H9 (cell line): ENCODE results near the gene RFX4. TPM values are rescaled to one million over a fixed set of nuclear protein-coding genes. Genes with fewer than 3 reads are reported as not detected.

Experiments used
- DNase-seq: peaks from one replicate; pipeline ENCODE4 v3.0.0-alpha.2; 2017
- H2AFZ ChIP-seq: one replicate; pipeline ENCODE4 v1.6.1; 2013; ENCODE audit warnings: mild to moderate bottlenecking, low read length, control low read depth, moderate library complexity
- H2AK5ac ChIP-seq: 2 replicates; pipeline ENCODE4 v1.6.1; 2013; ENCODE audit warnings: low read length, control low read depth, mixed read lengths; ENCODE audit not compliant: insufficient read length
- H2BK120ac ChIP-seq: one replicate; pipeline ENCODE4 v1.6.1; 2013; ENCODE audit warnings: low read depth, mild to moderate bottlenecking, low read length, control low read depth, inconsistent platforms; ENCODE audit not compliant: poor library complexity, severe bottlenecking
- H2BK12ac ChIP-seq: 2 replicates; pipeline ENCODE4 v1.6.1; 2013; ENCODE audit warnings: low read length, control low read depth, mixed read lengths, low read depth; ENCODE audit not compliant: insufficient read length
- H2BK15ac ChIP-seq: 2 replicates; pipeline ENCODE4 v1.6.1; 2013; ENCODE audit warnings: low read depth, low read length, control low read depth
- H2BK20ac ChIP-seq: one replicate; pipeline ENCODE4 v1.6.1; 2013; ENCODE audit warnings: low read depth, mild to moderate bottlenecking, low read length, control low read depth, inconsistent platforms; ENCODE audit not compliant: poor library complexity, severe bottlenecking
- H2BK5ac ChIP-seq: 2 replicates; pipeline ENCODE4 v1.6.1; 2013; ENCODE audit warnings: low read length, control low read depth, mixed read lengths; ENCODE audit not compliant: insufficient read length
- H3K14ac ChIP-seq: 2 replicates; pipeline ENCODE4 v1.6.1; 2013; ENCODE audit warnings: low read length, control low read depth; ENCODE audit not compliant: insufficient read depth
- H3K18ac ChIP-seq: 2 replicates; pipeline ENCODE4 v1.6.1; 2013; ENCODE audit warnings: low read depth, mild to moderate bottlenecking, mixed read lengths, low read length, control low read depth; ENCODE audit not compliant: insufficient read length
- H3K23ac ChIP-seq: 2 replicates; pipeline ENCODE4 v1.6.1; 2013; ENCODE audit warnings: low read length, control low read depth, mixed read lengths, low read depth; ENCODE audit not compliant: insufficient read length
- H3K23me2 ChIP-seq: 2 replicates; pipeline ENCODE4 v1.6.1; 2013; ENCODE audit warnings: low read depth, mild to moderate bottlenecking, mixed read lengths, low read length, control low read depth; ENCODE audit not compliant: insufficient read length, poor library complexity, severe bottlenecking
- H3K27ac ChIP-seq: 2 replicates; pipeline ENCODE4 v1.5.1; 2013; ENCODE audit warnings: low read length, control low read depth, mixed read lengths, low read depth; ENCODE audit not compliant: insufficient read length
- H3K27me3 ChIP-seq: 2 replicates; pipeline ENCODE4 v1.6.1; 2013; ENCODE audit warnings: low read length, control low read depth, inconsistent platforms; ENCODE audit not compliant: insufficient read depth
- H3K4ac ChIP-seq: 2 replicates; pipeline ENCODE4 v1.6.1; 2013; ENCODE audit warnings: low read depth, mild to moderate bottlenecking, control low read depth, inconsistent platforms, low read length, moderate library complexity
- H3K4me1 ChIP-seq: 2 replicates; pipeline ENCODE4 v1.6.1; 2013; ENCODE audit warnings: low read length, control low read depth, inconsistent platforms; ENCODE audit not compliant: insufficient read depth
- H3K4me2 ChIP-seq: 2 replicates; pipeline ENCODE4 v1.6.1; 2013; ENCODE audit warnings: low read length, control low read depth, mixed read lengths; ENCODE audit not compliant: insufficient read length, insufficient read depth
- H3K56ac ChIP-seq: 2 replicates; pipeline ENCODE4 v1.6.1; 2013; ENCODE audit warnings: low read depth, mild to moderate bottlenecking, mixed read lengths, low read length, control low read depth; ENCODE audit not compliant: insufficient read length
- H3K79me1 ChIP-seq: 2 replicates; pipeline ENCODE4 v1.6.1; 2013; ENCODE audit warnings: low read depth, mild to moderate bottlenecking, moderate library complexity, low read length, control low read depth, inconsistent platforms; ENCODE audit not compliant: insufficient read depth, poor library complexity, severe bottlenecking
- H3K79me2 ChIP-seq: 2 replicates; pipeline ENCODE4 v1.6.1; 2013; ENCODE audit warnings: low read length, control low read depth, inconsistent platforms; ENCODE audit not compliant: insufficient read depth
- H3K9ac ChIP-seq: 2 replicates; pipeline ENCODE4 v1.6.1; 2013; ENCODE audit warnings: low read length, control low read depth, mixed read lengths; ENCODE audit not compliant: insufficient read length; ENCODE audit errors: extremely low read depth
- H3K9me3 ChIP-seq: one replicate; pipeline ENCODE4 v1.6.1; 2013; ENCODE audit warnings: low read depth, low read length, inconsistent platforms; ENCODE audit not compliant: control insufficient read depth
- H3T11ph ChIP-seq: one replicate; pipeline ENCODE4 v1.6.1; 2013; ENCODE audit warnings: mild to moderate bottlenecking, low read length, control low read depth, inconsistent platforms
- H4K20me1 ChIP-seq: one replicate; pipeline ENCODE4 v1.6.1; 2013; ENCODE audit not compliant: control insufficient read depth, insufficient read length, insufficient read depth
- H4K5ac ChIP-seq: 2 replicates; pipeline ENCODE4 v1.6.1; 2013; ENCODE audit warnings: low read depth, mild to moderate bottlenecking, mixed read lengths, low read length, control low read depth; ENCODE audit not compliant: insufficient read length
- H4K8ac ChIP-seq: replicated peaks from 2 replicates; pipeline ENCODE4 v1.6.1; 2013; ENCODE audit warnings: low read length, control low read depth, mixed read lengths, low read depth; ENCODE audit not compliant: insufficient read length
- H4K91ac ChIP-seq: 2 replicates; pipeline ENCODE4 v1.6.1; 2013; ENCODE audit warnings: low read depth, mild to moderate bottlenecking, moderate library complexity, mixed read lengths, low read length, control low read depth; ENCODE audit not compliant: insufficient read length
- H3K27ac Mint-ChIP-seq, 3 experiments: 2 replicates in 2 of 3; 3 replicates in 1 of 3; pipeline ENCODE4 v1.8.0; 2020 to 2021; ENCODE audit warnings: mixed read lengths in 3 of 3, mild to moderate bottlenecking in 1 of 3, moderate library complexity in 1 of 3
- H3K27me3 Mint-ChIP-seq: 2 replicates; pipeline ENCODE4 v1.8.0; 2021; ENCODE audit warnings: low read depth, mild to moderate bottlenecking, moderate library complexity, mixed read lengths
- H3K36me3 Mint-ChIP-seq, 3 experiments: 2 replicates in 2 of 3; 3 replicates in 1 of 3; pipeline ENCODE4 v1.8.0; 2020 to 2021; ENCODE audit warnings: low read depth in 3 of 3, mixed read lengths in 3 of 3; ENCODE audit not compliant: insufficient read depth in 1 of 3
- H3K4me1 Mint-ChIP-seq, 2 experiments: 2 replicates each; pipeline ENCODE4 v1.8.0; 2020; ENCODE audit warnings: mixed read lengths in 2 of 2
- H3K4me3 Mint-ChIP-seq, 2 experiments: 2 replicates in 1 of 2; 3 replicates in 1 of 2; pipeline ENCODE4 v1.8.0; 2020 to 2021; ENCODE audit warnings: mild to moderate bottlenecking in 2 of 2, mixed read lengths in 2 of 2, moderate library complexity in 1 of 2
- H3K9me3 Mint-ChIP-seq, 2 experiments: 2 replicates in 1 of 2; 3 replicates in 1 of 2; pipeline ENCODE4 v1.8.0; 2020; ENCODE audit warnings: mild to moderate bottlenecking in 2 of 2, mixed read lengths in 2 of 2, moderate library complexity in 1 of 2
- WGBS: extraction: QIAGEN DNeasy Blood & Tissue Kit; methylation state at CpG from one replicate; pipeline ENCODE4 v1.1.7; 2013; ENCODE audit warnings: missing lambda C conversion rate, low lambda C conversion rate, mixed read lengths; ENCODE audit not compliant: insufficient read length; ENCODE audit errors: extremely low coverage; 5-methylcytosine and 5-hydroxymethylcytosine counted together
- total RNA-seq: library from RNA; stranded (reverse); gene quantifications from 2 replicates; pipeline ENCODE4 v1.2.1, GENCODE V29; 2021
- TF ChIP-seq, protein P1 (sequence below): fragments of 200-600 bp; sonication (generic); conservative IDR thresholded peaks from 3 replicates; pipeline ENCODE4 v1.8.0; 2021; ENCODE audit warnings: antibody characterized with exemption, mild to moderate bottlenecking

Gene RFX4
- total RNA-seq, 1 experiment from 2014 or later: 0.57 TPM

DNA sequence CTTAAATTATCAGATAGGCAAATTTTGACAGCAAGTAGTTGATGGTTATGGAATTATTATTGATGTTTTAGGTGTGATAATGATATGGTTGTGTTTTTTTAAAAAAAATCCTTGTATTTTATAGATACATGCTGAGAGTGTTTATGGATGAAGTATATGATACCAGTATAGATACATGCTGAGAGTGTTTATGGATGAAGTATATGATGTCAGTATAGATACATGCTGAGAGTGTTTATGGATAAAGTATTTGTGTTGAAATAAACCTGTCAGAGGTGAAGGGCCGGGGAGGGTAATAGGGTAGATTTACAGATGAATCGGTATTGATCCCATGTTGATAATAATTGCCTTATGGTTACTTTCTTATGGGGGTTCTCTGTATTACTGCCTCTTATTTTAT is 6.0 kb upstream of the RFX4 start:
- H3K27ac ChIP-seq: no peak overlapping the region
- H2BK15ac ChIP-seq: no peak overlapping the region
- H4K8ac ChIP-seq: no peak overlapping the region
- no CpG with 5 or more reads among the region's 2 CpGs for WGBS
- H3K4me1 ChIP-seq: no peaks in the 10 kb centered on the region
- H3K18ac ChIP-seq: no peak overlapping the region
- TF ChIP-seq, protein P1, sequence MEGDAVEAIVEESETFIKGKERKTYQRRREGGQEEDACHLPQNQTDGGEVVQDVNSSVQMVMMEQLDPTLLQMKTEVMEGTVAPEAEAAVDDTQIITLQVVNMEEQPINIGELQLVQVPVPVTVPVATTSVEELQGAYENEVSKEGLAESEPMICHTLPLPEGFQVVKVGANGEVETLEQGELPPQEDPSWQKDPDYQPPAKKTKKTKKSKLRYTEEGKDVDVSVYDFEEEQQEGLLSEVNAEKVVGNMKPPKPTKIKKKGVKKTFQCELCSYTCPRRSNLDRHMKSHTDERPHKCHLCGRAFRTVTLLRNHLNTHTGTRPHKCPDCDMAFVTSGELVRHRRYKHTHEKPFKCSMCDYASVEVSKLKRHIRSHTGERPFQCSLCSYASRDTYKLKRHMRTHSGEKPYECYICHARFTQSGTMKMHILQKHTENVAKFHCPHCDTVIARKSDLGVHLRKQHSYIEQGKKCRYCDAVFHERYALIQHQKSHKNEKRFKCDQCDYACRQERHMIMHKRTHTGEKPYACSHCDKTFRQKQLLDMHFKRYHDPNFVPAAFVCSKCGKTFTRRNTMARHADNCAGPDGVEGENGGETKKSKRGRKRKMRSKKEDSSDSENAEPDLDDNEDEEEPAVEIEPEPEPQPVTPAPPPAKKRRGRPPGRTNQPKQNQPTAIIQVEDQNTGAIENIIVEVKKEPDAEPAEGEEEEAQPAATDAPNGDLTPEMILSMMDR: no peak
- no peak overlapping the region for H2BK5ac ChIP-seq
- H3K27me3 Mint-ChIP-seq: peaks cover 98% of the 10 kb centered on the region
- no peak overlapping the region for H2BK120ac ChIP-seq
- no peak overlapping the region for H2AFZ ChIP-seq
- H3T11ph ChIP-seq: no peak overlapping the region
- no peak overlapping the region for H3K4ac ChIP-seq
- no peaks in the 10 kb centered on the region for H4K20me1 ChIP-seq
- no peak overlapping the region for H3K23ac ChIP-seq
- H3K9me3 Mint-ChIP-seq: peaks cover 4 to 14% of the 10 kb centered on the region in 2 experiments; a peak in 3 of 5 replicates
- peaks cover 0 to 3% (median 0%) of the 10 kb centered on the region in 3 experiments; a peak in 2 of 7 replicates for H3K36me3 Mint-ChIP-seq
- H2BK12ac ChIP-seq: no peak overlapping the region
- H4K91ac ChIP-seq: no peak overlapping the region
- H3K27ac Mint-ChIP-seq: no peak overlapping the region
- H3K14ac ChIP-seq: no peak overlapping the region
- no peaks in the 10 kb centered on the region for H3K79me2 ChIP-seq
- peaks cover 46% of the 10 kb centered on the region for H3K27me3 ChIP-seq
- H3K23me2 ChIP-seq: no peaks in the 10 kb centered on the region
- no peaks in the 10 kb centered on the region for H3K79me1 ChIP-seq
- DNase-seq: no peak
- H3K9me3 ChIP-seq: no peaks in the 10 kb centered on the region
- H3K4me3 Mint-ChIP-seq: no peak overlapping the region
- H3K4me2 ChIP-seq: no peak overlapping the region
- no peak overlapping the region for H2BK20ac ChIP-seq
- peaks cover under 1 to 8% of the 10 kb centered on the region in 2 experiments; a peak in 3 of 4 replicates for H3K4me1 Mint-ChIP-seq
- H4K5ac ChIP-seq: no peak overlapping the region
- H3K9ac ChIP-seq: no peak overlapping the region
- no peak overlapping the region for H2AK5ac ChIP-seq
- H3K56ac ChIP-seq: no peak overlapping the region
